ENCODE measurements around the gene PCDHGB4.
"Not testable (repeated sequence)": the region's sequence is repeated elsewhere in the genome, so short reads cannot be mapped to it uniquely, and the experiment has no call there.

Gene PCDHGB4

DNA sequence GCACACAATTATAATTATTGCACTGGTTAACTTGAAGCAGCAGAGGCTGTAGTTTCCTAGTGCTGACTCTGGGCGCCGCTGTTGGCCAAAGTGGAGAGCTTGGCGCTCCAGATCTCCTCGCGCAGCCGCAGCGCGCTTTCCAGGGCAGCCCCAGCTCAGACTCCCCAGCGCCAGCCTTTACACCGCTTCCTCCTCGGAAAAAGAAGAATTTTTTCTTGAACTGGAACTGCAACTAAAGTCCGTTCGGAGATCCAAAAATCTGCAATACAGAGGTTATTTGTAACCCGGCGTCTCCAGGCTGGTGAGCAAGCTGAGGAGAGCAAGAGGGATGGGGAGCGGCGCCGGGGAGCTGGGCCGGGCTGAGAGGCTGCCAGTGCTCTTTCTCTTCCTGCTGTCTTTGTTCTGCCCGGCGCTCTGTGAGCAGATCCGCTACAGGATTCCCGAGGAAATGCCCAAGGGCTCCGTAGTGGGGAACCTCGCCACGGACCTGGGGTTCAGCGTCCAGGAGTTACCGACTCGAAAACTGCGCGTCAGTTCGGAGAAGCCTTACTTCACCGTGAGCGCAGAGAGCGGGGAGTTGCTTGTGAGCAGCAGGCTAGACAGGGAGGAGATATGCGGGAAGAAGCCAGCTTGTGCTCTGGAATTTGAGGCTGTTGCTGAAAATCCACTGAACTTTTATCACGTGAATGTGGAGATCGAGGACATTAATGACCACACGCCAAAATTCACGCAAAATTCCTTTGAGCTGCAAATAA, at the start of gene PCDHGB4:
PCDHGB4 (plus strand) TSS at position 142 of the 755 bp plus-strand sequence; CDS start at position 329, 187 bp downstream.
- not testable (repeated sequence) for DNase-seq

DNA sequence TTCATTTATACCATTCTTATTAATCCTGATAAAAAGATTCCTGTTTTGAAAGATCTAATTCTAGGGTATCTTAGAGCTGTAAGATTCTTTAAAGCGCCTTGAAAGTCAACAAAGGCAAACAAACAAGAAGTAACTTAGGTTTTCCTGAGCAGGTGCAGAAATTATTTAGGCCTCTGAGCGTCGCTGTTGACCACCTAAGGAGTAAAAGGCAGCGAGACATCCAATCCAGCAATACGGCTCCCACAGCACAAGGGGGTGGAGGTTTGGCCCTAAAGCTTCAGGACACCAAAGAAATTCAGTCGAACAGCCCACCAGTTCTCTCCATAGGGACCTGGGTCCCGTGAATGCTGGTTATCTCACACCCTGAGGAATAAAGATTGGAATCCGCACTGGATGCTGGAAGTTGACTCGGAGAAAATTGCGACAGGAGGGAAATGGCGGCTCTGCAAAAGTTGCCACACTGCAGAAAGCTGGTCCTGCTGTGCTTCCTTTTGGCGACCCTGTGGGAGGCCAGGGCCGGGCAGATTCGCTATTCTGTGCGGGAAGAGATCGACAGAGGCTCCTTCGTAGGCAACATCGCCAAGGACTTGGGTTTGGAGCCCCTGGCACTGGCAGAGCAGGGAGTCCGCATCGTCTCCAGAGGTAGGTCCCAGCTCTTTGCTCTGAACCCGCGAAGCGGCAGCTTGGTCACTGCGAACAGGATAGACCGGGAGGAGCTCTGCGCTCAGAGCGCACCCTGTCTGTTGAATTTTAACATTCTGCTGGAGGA, 48.8 kb upstream of the PCDHGB4 start, which contains the start of gene PCDHGA2:
PCDHGA2 (plus strand) TSS at position 223 of the 769 bp plus-strand sequence.
- no peak for DNase-seq

DNA sequence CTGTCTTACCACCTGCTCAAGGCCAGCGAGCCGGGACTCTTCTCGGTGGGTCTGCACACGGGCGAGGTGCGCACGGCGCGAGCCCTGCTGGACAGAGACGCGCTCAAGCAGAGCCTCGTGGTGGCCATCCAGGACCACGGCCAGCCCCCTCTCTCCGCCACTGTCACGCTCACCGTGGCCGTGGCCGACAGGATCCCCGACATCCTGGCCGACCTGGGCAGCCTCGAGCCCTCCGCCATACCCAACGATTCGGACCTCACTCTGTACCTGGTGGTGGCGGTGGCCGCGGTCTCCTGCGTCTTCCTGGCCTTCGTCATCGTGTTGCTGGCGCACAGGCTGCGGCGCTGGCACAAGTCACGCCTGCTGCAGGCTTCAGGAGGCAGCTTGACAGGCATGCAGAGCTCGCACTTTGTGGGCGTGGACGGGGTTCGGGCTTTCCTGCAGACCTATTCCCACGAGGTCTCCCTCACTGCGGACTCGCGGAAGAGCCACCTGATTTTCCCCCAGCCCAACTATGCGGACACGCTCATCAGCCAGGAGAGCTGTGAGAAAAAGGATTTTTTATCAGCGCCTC, 46.6 kb upstream of the PCDHGB4 start:
- not testable (repeated sequence) for DNase-seq

DNA sequence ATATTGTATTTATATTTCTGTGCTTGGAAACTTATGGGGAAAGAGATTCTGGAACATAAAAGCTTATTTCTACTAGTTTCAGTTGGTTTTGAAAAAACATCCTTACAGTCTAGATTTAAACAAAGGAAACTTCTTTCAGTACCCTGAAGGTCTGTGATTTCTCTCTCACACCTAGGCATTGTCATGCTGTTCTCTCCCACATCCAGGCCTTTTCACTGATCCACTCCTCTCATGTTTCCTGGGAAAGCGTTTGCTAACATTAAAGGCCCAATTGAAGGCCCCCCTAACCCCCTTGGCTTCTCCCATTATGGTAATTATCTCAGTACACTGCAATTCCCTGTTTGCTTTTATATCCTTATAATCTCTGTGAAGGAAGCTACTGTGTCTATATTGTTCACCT, 44.7 kb upstream of the PCDHGB4 start:
- DNase-seq, result no peak

DNA sequence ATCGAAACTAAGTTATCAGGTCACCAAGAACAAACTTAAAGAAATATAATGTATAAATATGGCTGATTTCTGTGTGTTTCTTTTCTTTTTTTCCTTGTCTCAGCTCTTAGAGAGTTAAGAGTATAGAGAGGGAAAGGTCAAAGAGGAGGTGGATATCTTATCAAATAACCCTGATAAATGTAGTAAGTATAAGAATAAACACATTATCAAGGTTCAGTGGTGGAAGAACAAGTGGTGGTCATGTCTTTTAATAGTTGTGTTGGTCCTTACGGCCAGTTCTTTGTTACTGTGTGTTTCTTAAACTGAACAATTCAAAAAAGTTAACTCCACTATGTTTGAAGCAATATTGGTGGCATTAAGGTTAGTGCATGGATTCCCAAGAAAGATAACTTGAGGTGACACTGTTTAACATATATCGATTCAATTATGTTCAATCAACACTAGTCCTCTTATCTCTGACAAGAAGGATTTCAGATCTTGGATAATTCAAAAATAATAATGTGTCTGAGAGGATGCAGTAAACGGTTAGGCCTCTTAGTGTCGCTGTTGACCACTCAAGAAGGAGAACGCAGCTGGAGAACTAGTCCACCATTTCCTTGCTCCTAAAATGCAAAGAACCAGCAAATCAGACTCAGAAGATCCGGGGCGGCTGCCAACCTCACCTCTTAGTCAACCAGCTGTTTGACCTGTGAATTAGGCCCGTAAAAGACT, 44.1 kb upstream of the PCDHGB4 start, which contains the start of gene PCDHGA3:
PCDHGA3 (plus strand) TSS at position 588 of the 711 bp plus-strand sequence. CDS start 205 bp downstream, outside the sequence.
- DNase-seq, result peak; percentile 77

DNA sequence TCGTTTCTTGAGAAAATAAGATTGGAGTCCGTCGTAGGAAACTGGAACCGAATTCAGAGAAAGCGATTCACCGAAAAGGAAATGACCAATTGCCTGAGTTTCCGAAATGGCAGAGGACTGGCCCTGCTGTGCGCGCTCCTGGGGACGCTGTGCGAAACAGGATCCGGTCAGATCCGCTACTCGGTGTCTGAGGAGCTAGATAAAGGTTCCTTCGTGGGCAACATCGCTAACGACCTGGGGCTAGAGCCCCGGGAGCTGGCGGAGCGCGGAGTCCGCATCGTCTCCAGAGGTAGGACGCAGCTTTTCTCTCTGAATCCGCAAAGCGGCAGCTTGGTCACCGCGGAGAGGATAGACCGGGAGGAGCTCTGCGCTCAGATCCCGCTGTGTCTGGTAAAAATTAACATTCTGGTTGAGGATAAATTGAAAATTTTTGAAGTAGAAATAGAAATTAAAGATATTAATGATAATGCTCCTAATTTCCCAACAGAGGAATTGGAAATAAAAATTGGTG, 43.5 kb upstream of the PCDHGB4 start:
- DNase-seq, result peak; percentile 77

- DNase-seq, result no peak
These were observed 42.2 kb upstream of the PCDHGB4 start for GRCh38 chr5:141345327-141345726.

DNA sequence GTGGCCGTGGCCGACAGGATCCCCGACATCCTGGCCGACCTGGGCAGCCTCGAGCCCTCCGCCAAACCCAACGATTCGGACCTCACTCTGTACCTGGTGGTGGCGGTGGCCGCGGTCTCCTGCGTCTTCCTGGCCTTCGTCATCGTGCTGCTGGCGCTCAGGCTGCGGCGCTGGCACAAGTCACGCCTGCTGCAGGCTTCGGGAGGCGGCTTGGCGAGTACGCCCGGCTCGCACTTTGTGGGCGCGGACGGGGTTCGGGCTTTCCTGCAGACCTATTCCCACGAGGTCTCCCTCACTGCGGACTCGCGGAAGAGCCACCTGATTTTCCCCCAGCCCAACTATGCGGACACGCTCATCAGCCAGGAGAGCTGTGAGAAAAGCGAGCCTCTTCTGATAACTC, 41.5 kb upstream of the PCDHGB4 start:
- DNase-seq, result not testable (repeated sequence)

DNA sequence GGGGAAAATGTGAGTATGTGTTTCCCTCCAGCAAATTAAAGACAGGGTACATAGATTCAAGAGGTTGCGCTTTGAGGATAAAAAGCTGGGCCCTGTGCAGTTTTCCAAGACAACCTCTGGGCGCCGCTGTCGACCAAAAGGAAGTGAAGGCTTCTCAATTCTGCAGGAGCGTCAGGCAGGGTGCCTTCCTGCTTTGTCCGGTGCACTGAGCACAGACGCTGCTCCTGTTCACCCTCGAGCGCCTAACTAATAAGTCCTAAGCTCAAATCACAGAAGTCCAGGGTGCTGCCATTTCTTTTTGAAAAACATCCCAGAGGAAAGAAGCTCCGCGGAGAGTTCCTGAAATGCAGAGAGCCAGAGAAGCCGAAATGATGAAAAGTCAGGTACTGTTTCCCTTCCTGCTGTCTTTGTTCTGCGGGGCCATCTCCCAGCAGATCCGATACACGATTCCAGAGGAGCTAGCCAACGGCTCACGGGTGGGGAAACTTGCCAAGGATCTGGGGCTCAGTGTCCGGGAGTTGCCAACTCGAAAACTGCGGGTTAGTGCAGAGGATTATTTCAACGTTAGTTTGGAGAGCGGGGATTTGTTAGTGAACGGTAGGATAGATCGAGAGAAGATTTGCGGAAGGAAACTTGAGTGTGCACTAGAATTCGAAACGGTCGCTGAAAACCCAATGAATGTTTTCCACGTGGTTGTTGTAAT, 37.4 kb upstream of the PCDHGB4 start, which contains the start of gene PCDHGB1:
PCDHGB1 (plus strand) TSS at position 183 of the 703 bp plus-strand sequence; CDS start at position 345, 162 bp downstream.
- no peak for DNase-seq

DNA sequence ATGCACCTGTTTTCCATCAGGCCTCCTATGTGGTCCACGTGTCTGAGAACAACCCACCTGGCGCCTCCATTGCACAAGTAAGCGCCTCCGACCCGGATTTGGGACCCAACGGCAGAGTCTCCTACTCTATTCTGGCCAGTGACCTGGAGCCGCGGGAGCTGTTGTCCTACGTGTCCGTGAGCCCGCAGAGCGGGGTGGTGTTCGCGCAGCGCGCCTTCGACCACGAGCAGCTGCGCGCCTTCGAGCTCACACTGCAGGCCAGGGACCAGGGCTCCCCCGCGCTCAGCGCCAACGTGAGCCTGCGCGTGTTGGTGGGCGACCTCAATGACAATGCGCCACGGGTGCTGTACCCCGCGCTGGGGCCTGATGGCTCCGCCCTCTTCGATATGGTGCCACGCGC, 35.9 kb upstream of the PCDHGB4 start:
- no peak for DNase-seq

GRCh38 chr5:141354900-141355469, 32.5 kb upstream of the PCDHGB4 start, which contains the start of gene PCDHGA4:
PCDHGA4 (plus strand) TSS chr5:141355021; CDS start chr5:141355108, 87 bp downstream.
- no peak for DNase-seq

- no peak for DNase-seq
These were observed 31.9 kb upstream of the PCDHGB4 start for GRCh38 chr5:141355641-141356040.

- no peak for DNase-seq
These were observed 31.4 kb upstream of the PCDHGB4 start for GRCh38 chr5:141356133-141356532.

DNA sequence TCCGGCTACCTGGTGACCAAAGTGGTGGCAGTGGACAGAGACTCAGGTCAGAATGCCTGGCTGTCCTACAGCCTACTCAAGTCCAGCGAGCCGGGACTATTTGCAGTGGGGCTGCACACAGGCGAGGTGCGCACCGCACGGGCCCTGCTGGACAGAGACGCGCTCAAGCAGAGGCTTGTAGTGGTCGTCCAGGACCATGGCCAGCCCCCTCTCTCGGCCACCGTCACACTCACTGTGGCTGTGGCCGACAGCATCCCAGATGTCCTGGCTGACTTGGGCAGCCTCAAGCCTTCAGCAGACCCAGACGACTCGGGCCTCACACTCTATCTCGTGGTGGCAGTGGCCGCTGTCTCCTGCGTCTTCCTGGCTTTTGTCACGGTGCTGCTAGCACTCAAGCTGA, 30.5 kb upstream of the PCDHGB4 start:
- DNase-seq, result no peak

DNA sequence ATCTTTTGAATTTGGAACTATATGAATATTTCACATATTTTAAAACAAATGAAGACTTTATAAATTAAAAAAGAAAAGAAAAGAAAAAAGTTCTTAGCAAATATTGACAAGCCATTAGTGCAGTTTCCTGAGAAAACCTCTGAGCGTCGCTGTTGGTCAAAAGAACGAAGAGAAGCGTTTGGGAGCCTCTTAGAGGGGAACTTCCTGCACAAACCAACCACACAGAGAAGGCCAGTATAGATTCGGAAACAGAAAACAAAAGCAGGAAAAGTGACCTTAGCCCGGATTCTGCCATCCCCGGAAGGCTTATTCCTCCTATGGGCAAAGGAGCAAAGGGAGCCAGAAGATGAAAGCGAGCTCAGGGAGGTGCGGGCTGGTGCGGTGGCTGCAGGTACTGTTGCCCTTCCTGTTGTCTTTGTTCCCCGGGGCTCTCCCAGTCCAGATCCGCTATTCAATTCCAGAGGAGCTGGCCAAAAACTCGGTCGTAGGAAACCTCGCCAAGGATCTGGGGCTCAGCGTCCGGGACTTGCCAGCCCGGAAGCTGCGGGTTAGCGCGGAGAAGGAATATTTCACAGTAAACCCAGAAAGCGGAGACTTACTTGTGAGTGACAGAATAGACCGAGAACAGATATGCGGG, 27.6 kb upstream of the PCDHGB4 start, which contains the start of gene PCDHGB2:
PCDHGB2 (plus strand) TSS at position 205 of the 637 bp plus-strand sequence; CDS start at position 347, 142 bp downstream.
- DNase-seq, result no peak

GRCh38 chr5:141360685-141361084, 26.8 kb upstream of the PCDHGB4 start:
- no peak for DNase-seq

- no peak for DNase-seq
These were observed 24.8 kb upstream of the PCDHGB4 start for GRCh38 chr5:141362719-141363118.

DNA sequence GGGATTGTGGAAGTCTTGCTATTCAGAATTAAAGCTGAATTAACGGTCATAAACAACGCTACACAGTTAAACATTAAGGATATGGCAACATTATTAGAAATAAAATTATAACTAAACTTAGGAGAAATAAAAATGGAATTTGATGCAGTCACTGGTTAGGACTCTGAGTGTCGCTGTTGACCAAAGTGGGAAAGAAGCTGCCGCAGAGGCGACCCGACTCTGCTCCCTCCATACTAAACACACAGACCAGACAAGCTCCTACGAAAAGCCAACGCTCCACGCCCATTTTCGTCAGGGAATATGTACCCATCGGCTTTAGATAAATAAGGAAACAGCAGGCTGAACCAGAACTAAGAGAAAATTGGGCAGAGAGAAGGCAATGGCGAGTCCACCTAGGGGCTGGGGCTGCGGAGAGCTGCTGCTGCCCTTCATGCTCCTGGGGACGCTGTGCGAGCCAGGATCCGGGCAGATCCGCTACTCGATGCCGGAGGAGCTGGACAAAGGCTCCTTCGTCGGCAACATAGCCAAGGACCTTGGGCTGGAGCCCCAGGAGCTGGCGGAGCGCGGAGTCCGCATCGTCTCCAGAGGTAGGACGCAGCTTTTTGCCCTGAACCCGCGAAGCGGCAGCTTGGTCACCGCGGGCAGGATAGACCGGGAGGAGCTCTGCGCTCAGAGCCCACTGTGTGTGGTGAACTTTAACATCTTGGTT, 23.4 kb upstream of the PCDHGB4 start, which contains the start of gene PCDHGA5:
PCDHGA5 (plus strand) TSS at position 211 of the 709 bp plus-strand sequence; CDS start at position 380, 169 bp downstream.
- no peak for DNase-seq

GRCh38 chr5:141366016-141366896, 21.2 kb upstream of the PCDHGB4 start:
- DNase-seq, result no peak

All from NCI-H510A treated with DMSO at 0.1 percent for 48 hours (cell line).